ENCODE results near the gene PSPH. TPM values are rescaled to one million over a fixed set of nuclear protein-coding genes. Genes with fewer than 3 reads are reported as not detected.

Gene PSPH
- total and polyA plus RNA-seq, 4 donors: 5.5 to 35.9 (median 9.0) TPM

DNA sequence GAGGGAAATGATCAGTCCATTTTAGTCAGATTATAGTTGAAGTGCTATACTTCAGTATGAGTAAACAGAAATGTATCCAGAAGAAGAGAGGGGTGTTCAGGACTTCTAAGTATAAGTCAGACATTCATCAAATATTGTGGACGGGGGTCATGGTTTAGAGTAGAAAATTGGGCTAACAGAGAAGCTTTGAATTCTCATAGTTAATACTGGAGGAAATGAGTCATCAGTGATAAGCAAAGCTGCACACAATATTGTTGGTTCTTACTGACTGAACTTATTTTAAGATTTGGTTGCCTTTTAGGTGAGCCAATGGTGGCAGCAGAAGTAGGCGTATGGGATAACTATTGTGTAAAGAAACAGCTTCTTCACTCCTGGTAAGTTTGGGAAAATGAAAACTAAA lies 11.1 kb upstream of the PSPH start:
- WGBS: 85% methylated on average over 2 of the region's 2 CpGs
- Histone ChIP-seq H3K9me3 (ENCODE audit: control insufficient read depth in 4 of 4, low read length in 3 of 4) (no peaks in the 10 kb centered on the region), H3K9ac (ENCODE audit: low read depth in 1 of 2, low read length in 2 of 2) (no peak overlapping the region), H3K4me1 (ENCODE audit: control insufficient read depth in 4 of 4, insufficient read depth in 4 of 4, low read length in 3 of 4) (peaks cover 3 to 10% (median 8%) of the 10 kb centered on the region in 4 donors), H3K27me3 (ENCODE audit: control insufficient read depth in 4 of 4, insufficient read depth in 4 of 4, low read length in 3 of 4) (no peaks in the 10 kb centered on the region), H3K36me3 (ENCODE audit: control insufficient read depth in 4 of 4, insufficient read depth in 3 of 4, low read depth in 1 of 4, low read length in 3 of 4) (peaks cover 5 to 52% (median 36%) of the 10 kb centered on the region in 4 donors), H3K4me3 (ENCODE audit: low read depth in 1 of 3, low read length in 3 of 3) (no peak overlapping the region), H3K27ac (ENCODE audit: low read depth in 1 of 2, low read length in 2 of 2) (peak overlapping the region in 1 of 2 donors; percentile 2)
- TF ChIP-seq, protein P1, sequence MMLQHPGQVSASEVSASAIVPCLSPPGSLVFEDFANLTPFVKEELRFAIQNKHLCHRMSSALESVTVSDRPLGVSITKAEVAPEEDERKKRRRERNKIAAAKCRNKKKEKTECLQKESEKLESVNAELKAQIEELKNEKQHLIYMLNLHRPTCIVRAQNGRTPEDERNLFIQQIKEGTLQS (IDR thresholded peaks at IDR 0.05): no peak
- peak in 1 of 2 donors; percentile 26 for TF ChIP-seq JUND (IDR thresholded peaks at IDR 0.05)
- no peak for DNase-seq (ENCODE audit: low spot score)

DNA sequence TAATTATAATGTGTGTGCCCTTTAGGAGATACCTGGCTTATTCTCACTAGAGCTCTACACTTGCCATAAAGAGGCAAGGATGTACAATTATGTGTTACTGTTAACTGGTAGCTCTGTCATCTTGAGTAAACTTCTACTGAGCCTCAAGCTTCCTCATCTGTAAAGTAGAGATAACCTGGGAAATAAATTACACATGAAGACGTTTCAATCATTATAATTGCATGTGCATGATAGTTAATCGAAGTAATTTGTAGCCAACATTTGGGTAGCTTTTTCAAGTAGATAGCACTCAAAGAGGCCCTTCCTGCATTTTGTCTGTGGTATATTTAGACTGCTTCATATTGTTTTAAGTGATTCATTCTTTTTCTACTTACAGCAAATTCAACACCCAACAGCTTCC lies 2.7 kb upstream of the PSPH start:
- TF ChIP-seq, protein P2, sequence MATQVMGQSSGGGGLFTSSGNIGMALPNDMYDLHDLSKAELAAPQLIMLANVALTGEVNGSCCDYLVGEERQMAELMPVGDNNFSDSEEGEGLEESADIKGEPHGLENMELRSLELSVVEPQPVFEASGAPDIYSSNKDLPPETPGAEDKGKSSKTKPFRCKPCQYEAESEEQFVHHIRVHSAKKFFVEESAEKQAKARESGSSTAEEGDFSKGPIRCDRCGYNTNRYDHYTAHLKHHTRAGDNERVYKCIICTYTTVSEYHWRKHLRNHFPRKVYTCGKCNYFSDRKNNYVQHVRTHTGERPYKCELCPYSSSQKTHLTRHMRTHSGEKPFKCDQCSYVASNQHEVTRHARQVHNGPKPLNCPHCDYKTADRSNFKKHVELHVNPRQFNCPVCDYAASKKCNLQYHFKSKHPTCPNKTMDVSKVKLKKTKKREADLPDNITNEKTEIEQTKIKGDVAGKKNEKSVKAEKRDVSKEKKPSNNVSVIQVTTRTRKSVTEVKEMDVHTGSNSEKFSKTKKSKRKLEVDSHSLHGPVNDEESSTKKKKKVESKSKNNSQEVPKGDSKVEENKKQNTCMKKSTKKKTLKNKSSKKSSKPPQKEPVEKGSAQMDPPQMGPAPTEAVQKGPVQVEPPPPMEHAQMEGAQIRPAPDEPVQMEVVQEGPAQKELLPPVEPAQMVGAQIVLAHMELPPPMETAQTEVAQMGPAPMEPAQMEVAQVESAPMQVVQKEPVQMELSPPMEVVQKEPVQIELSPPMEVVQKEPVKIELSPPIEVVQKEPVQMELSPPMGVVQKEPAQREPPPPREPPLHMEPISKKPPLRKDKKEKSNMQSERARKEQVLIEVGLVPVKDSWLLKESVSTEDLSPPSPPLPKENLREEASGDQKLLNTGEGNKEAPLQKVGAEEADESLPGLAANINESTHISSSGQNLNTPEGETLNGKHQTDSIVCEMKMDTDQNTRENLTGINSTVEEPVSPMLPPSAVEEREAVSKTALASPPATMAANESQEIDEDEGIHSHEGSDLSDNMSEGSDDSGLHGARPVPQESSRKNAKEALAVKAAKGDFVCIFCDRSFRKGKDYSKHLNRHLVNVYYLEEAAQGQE (IDR thresholded peaks at IDR 0.05): no peak
- TF ChIP-seq, protein P3, sequence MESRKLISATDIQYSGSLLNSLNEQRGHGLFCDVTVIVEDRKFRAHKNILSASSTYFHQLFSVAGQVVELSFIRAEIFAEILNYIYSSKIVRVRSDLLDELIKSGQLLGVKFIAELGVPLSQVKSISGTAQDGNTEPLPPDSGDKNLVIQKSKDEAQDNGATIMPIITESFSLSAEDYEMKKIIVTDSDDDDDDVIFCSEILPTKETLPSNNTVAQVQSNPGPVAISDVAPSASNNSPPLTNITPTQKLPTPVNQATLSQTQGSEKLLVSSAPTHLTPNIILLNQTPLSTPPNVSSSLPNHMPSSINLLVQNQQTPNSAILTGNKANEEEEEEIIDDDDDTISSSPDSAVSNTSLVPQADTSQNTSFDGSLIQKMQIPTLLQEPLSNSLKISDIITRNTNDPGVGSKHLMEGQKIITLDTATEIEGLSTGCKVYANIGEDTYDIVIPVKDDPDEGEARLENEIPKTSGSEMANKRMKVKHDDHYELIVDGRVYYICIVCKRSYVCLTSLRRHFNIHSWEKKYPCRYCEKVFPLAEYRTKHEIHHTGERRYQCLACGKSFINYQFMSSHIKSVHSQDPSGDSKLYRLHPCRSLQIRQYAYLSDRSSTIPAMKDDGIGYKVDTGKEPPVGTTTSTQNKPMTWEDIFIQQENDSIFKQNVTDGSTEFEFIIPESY (IDR thresholded peaks at IDR 0.05): no peak
- no peak for DNase-seq (ENCODE audit: low spot score)
- H3K9ac ChIP-seq (ENCODE audit: low read depth in 1 of 2, low read length in 2 of 2): no peak overlapping the region
- 87% methylated on average over 2 of the region's 2 CpGs for WGBS
- H3K4me1 ChIP-seq (ENCODE audit: control insufficient read depth in 4 of 4, insufficient read depth in 4 of 4, low read length in 3 of 4): peaks cover 6 to 16% (median 10%) of the 10 kb centered on the region in 4 donors
- H3K9me3 ChIP-seq (ENCODE audit: control insufficient read depth in 4 of 4, low read length in 3 of 4): no peaks in the 10 kb centered on the region
- H3K36me3 ChIP-seq (ENCODE audit: control insufficient read depth in 4 of 4, insufficient read depth in 3 of 4, low read depth in 1 of 4, low read length in 3 of 4): peaks cover 11 to 45% (median 31%) of the 10 kb centered on the region in 4 donors
- no peaks in the 10 kb centered on the region for H3K27me3 ChIP-seq (ENCODE audit: control insufficient read depth in 4 of 4, insufficient read depth in 4 of 4, low read length in 3 of 4)
- H3K4me3 ChIP-seq (ENCODE audit: low read depth in 1 of 3, low read length in 3 of 3): no peak overlapping the region
- H3K27ac ChIP-seq (ENCODE audit: low read depth in 1 of 2, low read length in 2 of 2): no peak overlapping the region

DNA sequence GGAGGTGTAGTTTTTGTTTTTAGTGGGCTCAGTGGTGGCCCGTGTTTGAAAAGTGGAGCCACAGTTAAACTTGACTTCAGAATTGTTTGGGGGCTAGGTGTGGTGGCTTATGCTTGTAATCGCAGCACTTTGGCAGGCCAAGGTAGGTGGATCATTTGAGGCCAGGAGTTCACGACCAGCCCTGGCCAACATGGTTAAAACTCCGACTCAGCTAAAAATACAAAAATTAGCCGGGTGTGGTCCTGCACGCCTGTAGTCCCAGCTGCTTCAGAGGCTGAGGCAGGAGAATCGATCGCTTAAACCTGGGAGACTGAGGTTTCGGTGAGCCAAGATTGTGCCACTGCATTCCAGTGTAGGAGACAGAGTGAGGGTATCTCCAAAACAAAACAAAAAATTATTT lies 2.1 kb upstream of the PSPH start:
- Histone ChIP-seq H3K9ac (ENCODE audit: low read depth in 1 of 2, low read length in 2 of 2) (no peak overlapping the region), H3K27ac (ENCODE audit: low read depth in 1 of 2, low read length in 2 of 2) (no peak overlapping the region), H3K9me3 (ENCODE audit: control insufficient read depth in 4 of 4, low read length in 3 of 4) (no peaks in the 10 kb centered on the region), H3K36me3 (ENCODE audit: control insufficient read depth in 4 of 4, insufficient read depth in 3 of 4, low read depth in 1 of 4, low read length in 3 of 4) (peaks cover 11 to 40% (median 28%) of the 10 kb centered on the region in 4 donors), H3K4me3 (ENCODE audit: low read depth in 1 of 3, low read length in 3 of 3) (no peak overlapping the region), H3K4me1 (ENCODE audit: control insufficient read depth in 4 of 4, insufficient read depth in 4 of 4, low read length in 3 of 4) (peaks cover 6 to 17% (median 13%) of the 10 kb centered on the region in 4 donors), H3K27me3 (ENCODE audit: control insufficient read depth in 4 of 4, insufficient read depth in 4 of 4, low read length in 3 of 4) (no peaks in the 10 kb centered on the region)
- no peak for DNase-seq (ENCODE audit: low spot score)
- 79% methylated on average over 9 of the region's 9 CpGs for WGBS
- no peak for TF ChIP-seq GABPA (IDR thresholded peaks at IDR 0.05 in 1 of 2, conservative IDR thresholded peaks at IDR 0.05 in 1 of 2)
- no peak for TF ChIP-seq HNF4A (conservative IDR thresholded peaks at IDR 0.05)
- TF ChIP-seq, protein P1 (IDR thresholded peaks at IDR 0.05): no peak
- no peak for TF ChIP-seq HNF4G (IDR thresholded peaks at IDR 0.05)
- no peak for TF ChIP-seq FOXA2 (IDR thresholded peaks at IDR 0.05)
- no peak for TF ChIP-seq FOXA1 (IDR thresholded peaks at IDR 0.05)
- TF ChIP-seq, protein P2 (IDR thresholded peaks at IDR 0.05): no peak

Measured in liver (tissue), 9 donors.